Subcutaneous adipose tissue (tissue), 4 donors: ENCODE data around the gene RPS6KC1. TPM values are rescaled to one million over a fixed set of nuclear protein-coding genes. Genes with fewer than 3 reads are reported as not detected.

Experiments
- total RNA-seq, 4 donors: library from RNA; depleted of rRNA; stranded (reverse); fragments of >200 nt; gene quantifications; one replicate each; pipeline ENCODE4 v1.1.0, GENCODE V29; 2016
- TF ChIP-seq, protein P1 (sequence below): fragments of 450-650 bp; IDR thresholded peaks from one replicate; pipeline ENCODE4 v1.5.1; 2016; ENCODE audit warnings: low read depth, mild to moderate bottlenecking, control low read depth, antibody characterized with exemption, moderate library complexity

Gene RPS6KC1
- total RNA-seq, 4 donors from 2014 or later: 22.6 to 30.7 (median 25.3) TPM

- TF ChIP-seq, protein P1, sequence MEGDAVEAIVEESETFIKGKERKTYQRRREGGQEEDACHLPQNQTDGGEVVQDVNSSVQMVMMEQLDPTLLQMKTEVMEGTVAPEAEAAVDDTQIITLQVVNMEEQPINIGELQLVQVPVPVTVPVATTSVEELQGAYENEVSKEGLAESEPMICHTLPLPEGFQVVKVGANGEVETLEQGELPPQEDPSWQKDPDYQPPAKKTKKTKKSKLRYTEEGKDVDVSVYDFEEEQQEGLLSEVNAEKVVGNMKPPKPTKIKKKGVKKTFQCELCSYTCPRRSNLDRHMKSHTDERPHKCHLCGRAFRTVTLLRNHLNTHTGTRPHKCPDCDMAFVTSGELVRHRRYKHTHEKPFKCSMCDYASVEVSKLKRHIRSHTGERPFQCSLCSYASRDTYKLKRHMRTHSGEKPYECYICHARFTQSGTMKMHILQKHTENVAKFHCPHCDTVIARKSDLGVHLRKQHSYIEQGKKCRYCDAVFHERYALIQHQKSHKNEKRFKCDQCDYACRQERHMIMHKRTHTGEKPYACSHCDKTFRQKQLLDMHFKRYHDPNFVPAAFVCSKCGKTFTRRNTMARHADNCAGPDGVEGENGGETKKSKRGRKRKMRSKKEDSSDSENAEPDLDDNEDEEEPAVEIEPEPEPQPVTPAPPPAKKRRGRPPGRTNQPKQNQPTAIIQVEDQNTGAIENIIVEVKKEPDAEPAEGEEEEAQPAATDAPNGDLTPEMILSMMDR: no peak
These were observed 33.4 kb upstream of the RPS6KC1 start for GRCh38 chr1:213017447-213018273.

DNA sequence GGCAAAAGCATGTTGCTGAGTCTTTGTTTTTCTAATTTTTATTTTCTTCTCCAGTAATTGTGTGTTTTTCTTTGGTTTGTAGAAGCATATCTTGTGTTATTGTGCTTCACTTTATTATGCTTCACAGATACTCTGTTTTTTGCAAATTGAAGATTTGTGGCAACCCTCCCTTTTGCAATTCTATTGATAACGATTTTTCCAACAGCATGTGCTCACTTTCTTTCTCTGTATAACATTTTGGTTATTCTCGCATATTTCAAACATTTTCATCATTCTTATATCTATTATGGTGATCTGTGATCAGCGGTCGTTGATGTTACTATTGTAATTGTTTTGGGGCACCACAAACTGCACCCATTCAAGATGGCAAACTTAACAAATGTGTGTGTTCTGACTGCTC, 31.6 kb upstream of the RPS6KC1 start:
- TF ChIP-seq, protein P1: no peak

DNA sequence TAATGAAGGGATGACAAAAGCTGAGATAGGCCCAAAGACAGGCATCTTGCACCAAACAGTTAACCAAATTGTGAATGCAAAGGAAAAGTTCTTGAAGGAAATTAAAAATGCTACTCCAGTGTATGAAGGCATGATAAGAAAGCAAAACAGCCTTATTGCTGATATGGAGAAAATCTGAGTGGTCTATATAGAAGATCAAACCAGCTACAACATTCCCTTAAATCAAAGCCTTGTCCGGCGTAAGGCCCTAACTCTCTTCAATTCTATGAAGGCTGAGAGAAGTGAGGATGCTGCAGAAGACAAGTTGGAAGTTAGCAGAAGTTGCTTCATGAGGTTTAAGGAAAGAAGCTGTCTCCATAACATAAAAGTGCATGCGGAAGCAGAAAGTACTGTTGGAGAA, 31.0 kb upstream of the RPS6KC1 start:
- TF ChIP-seq, protein P1: no peak

DNA sequence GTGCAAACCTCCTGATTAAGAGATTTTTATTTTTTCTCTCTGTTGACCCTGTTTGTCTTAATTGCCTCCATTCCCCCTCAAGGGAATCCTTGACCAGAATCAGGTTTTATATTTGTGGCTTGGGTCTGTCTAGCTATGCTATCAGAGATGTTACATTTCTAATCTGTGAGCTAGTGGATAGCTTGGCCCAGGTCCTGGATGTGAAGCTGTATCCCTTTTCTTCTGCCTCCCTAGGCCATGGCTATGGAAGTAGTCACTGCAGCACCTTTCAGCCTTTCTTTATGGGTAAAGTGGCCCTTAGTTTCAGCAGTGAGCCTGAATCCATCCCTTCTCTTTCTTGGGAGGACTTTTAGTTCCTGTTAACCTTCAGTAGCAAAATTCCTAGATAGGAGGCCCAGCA, 18.4 kb upstream of the RPS6KC1 start:
- TF ChIP-seq, protein P1: no peak

DNA sequence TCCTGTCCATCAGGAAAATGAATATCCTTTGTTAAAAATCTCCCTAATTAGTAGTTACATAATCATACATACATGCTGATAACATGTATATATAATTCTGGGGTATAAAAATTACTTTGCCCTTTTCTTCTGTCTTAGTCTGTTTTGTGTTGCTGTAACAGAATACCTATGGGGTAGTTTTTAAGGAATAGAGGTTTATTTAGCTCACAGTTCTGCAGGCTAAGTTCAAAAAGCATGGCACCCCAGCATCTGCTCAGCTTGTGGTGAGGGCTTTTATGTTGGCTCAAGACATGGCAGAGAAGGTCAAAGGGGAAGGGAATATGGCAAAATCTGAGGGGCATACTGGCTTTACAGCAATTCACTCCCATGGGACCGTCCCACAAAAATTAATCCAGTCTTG, 16.3 kb upstream of the RPS6KC1 start:
- TF ChIP-seq, protein P1: no peak

DNA sequence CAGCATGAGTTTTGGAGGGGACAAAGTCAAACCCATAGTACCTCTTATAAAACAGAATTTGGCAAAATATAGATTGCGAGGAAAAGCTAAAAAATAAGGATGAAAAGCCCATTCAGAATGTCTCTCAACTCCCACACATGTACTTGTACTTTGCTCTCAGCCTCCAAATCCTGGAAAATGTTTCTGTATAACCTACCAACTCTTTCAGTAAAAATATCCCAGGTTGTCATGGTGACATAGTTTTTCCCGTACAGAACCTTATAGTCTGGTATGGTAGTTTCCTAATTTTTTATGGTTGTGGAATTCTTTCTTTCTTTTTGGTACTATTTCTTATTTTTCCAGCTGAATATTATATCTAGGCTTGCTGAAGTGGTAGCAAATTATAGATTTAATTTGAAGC, 15.5 kb upstream of the RPS6KC1 start:
- TF ChIP-seq, protein P1: no peak

DNA sequence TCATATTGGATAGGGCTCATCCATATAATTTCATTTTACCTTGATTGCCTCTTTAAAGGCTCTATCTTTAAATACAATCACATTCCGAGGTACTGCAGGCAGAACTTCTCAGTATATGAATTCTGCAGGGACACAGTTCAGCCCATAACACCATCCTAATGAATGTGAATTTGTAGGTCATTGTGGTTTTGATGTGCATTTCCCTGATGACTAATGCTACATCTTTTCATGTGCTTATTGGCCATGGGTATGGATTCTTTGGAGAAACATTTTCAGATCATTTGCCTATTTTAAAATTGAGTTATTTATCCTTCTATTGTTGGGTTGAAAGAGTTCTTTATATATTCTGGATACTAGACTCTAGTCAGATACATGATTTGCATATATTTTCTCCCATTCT, 9.6 kb upstream of the RPS6KC1 start:
- TF ChIP-seq, protein P1: no peak
